Measurements from ENCODE around the gene MYO5B. TPM values are rescaled to one million over a fixed set of nuclear protein-coding genes. Genes with fewer than 3 reads are reported as not detected.
"Not testable (repeated sequence)": the region's sequence is repeated elsewhere in the genome, so short reads cannot be mapped to it uniquely, and the experiment has no call there.

The MYO5B gene
- total and polyA plus RNA-seq, 2 of the 4 experiments (the other 2 are of a cell fraction) = 0.24 to 0.54 TPM

DNA sequence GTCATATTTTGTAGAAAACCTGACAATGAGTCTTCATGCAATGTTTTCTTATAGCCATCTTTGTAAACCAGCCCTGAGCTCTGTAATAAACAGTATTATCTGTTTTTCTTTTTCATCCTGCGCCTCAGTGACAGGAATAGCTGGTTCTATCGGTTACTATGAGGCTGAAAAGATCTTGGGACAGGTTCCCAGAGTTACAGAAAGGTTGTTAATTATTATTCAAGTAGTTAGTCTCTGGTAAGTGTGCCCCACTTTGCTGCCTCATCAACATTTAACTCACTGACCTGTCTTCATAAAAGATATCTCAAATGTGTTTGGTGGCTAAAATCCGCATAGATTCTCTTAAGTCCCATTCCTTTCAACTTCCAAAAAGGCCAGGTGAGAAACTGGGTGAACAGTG is 400.2 kb downstream of the MYO5B start:
- Histone ChIP-seq H2BK20ac (ENCODE audit: low read depth, low read length) (no peak overlapping the region), H3K56ac (ENCODE audit: extremely low read depth, insufficient read depth, low read length) (no peak overlapping the region), H3K9ac (ENCODE audit: low read depth, low read length) (no peak overlapping the region), H2AK9ac (replicated peaks; ENCODE audit: low read depth, low read length, poor library complexity) (no peak overlapping the region), H3K4me1 (ENCODE audit: control insufficient read depth, insufficient read depth, low read length) (no peaks in the 10 kb centered on the region), H4K5ac (ENCODE audit: low read depth, low read length) (no peak overlapping the region), H3K27ac (ENCODE audit: insufficient read depth, low read length) (no peak overlapping the region), H3K4ac (ENCODE audit: low read depth, low read length) (no peak overlapping the region), H2BK120ac (ENCODE audit: low read depth, low read length) (no peak overlapping the region), H4K91ac (ENCODE audit: insufficient read depth, low read depth, low read length) (no peak overlapping the region), H3K14ac (replicated peaks; ENCODE audit: low read depth, low read length) (no peak overlapping the region), H4K8ac (ENCODE audit: low read depth in 2 of 2, low read length in 2 of 2) (no peak overlapping the region), H4K20me1 (ENCODE audit: insufficient read depth, low read length) (no peaks in the 10 kb centered on the region), H3K27me3 (ENCODE audit: control insufficient read depth, insufficient read depth, low read length) (no peaks in the 10 kb centered on the region), H3K18ac (ENCODE audit: low read depth, low read length) (no peak overlapping the region), H3K9me1 (ENCODE audit: insufficient read depth, low read length) (no peaks in the 10 kb centered on the region), H3K79me1 (ENCODE audit: low read depth in 1 of 2, low read length in 2 of 2) (0 out of 4 replicates have a peak, but pooled peaks cover 0 to 3% of the 10 kb centered on the region in 2 experiments), H3K4me2 (ENCODE audit: low read depth, low read length) (no peak overlapping the region), H3K9me3 (ENCODE audit: control insufficient read depth, insufficient read depth, low read length) (no peaks in the 10 kb centered on the region), H3K23ac (ENCODE audit: low read depth, low read length) (no peak overlapping the region), H2AFZ (replicated peaks; ENCODE audit: low read length, poor library complexity) (no peak overlapping the region), H2BK5ac (ENCODE audit: low read depth, low read length, poor library complexity, severe bottlenecking) (no peak overlapping the region), H3K4me3 (ENCODE audit: insufficient read depth, low read depth, low read length) (no peak overlapping the region), H3K36me3 (ENCODE audit: control insufficient read depth, insufficient read depth, low read length) (peaks cover 18% of the 10 kb centered on the region), H2AK5ac (ENCODE audit: low read depth, low read length) (no peak overlapping the region), H2BK15ac (ENCODE audit: low read depth, low read length) (no peak overlapping the region)
- ATAC-seq (ENCODE audit: low read depth) = no peak
- CTCF ChIA-PET = interaction anchor here (0.6 kb wide), 1 partner anchor 39 kb away, joined by 7 read pairs; no protein-coding TSS in a partner anchor
- POLR2A ChIA-PET (ENCODE audit: unreplicated experiment) = no interaction called here
- TF ChIP-seq RCOR1 (IDR thresholded peaks at IDR 0.05; ENCODE audit: insufficient replicate concordance, low read length) (no peak), MAZ (IDR thresholded peaks at IDR 0.05; ENCODE audit: borderline replicate concordance, low read depth, low read length) (no peak), RFX5 (IDR thresholded peaks at IDR 0.05; ENCODE audit: low read depth, low read length) (no peak), MAFK (IDR thresholded peaks at IDR 0.05; ENCODE audit: low read depth, low read length) (no peak)
- BruUV-seq (replicated peaks) = no TSS peak
- in situ Hi-C loops (cut with MboI; ENCODE audit: low sequenced_read_pairs) (no loop called here), intact Hi-C loops (cut with micrococcal nuclease) (no loop called here), dilution Hi-C loops (cut with HindIII; ENCODE audit: low sequenced_read_pairs, unreplicated experiment) (no loop called here)
- WGBS, 2 experiments (ENCODE audit: extremely low coverage in 2 of 2, insufficient read length in 1 of 2) = no CpG with 5 or more reads among the region's 3 CpGs
- DNase-seq = no peak

DNA sequence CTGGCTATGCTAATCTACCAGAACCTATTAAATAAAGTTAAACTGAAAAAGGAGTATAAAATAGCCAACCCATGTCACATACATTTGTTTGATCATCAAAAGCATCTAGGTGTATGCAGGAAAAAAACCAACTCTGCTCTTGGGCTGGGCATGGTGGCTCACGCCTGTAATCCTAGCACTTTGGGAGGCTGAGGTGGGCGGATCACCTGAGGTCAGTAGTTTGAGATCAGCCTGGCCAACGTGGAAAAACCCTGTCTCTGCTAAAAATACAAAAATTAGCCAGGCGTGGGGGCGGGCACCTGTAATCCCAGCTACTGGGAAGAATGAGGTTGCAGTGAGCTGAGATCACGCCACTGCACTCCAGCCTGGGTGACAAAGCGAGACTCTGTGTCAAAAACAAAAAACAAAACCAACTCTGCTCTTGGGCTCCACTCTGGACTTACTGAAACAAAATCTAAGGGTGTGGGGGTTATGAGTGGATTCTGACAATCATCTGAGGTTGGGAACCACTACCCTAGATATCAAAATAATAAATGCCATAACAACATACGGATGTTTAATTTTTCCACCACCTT is 405.3 kb downstream of the MYO5B start:
- H4K8ac ChIP-seq (ENCODE audit: low read depth in 2 of 2, low read length in 2 of 2); H2AK9ac ChIP-seq (replicated peaks; ENCODE audit: low read depth, low read length, poor library complexity); H3K14ac ChIP-seq (replicated peaks; ENCODE audit: low read depth, low read length); H4K91ac ChIP-seq (ENCODE audit: insufficient read depth, low read depth, low read length); H3K4ac ChIP-seq (ENCODE audit: low read depth, low read length); H3K23ac ChIP-seq (ENCODE audit: low read depth, low read length); intact Hi-C loops (cut with micrococcal nuclease); H2AK5ac ChIP-seq (ENCODE audit: low read depth, low read length); H2AFZ ChIP-seq (replicated peaks; ENCODE audit: low read length, poor library complexity); H2BK20ac ChIP-seq (ENCODE audit: low read depth, low read length); H4K5ac ChIP-seq (ENCODE audit: low read depth, low read length); in situ Hi-C loops (cut with MboI; ENCODE audit: low sequenced_read_pairs); H3K56ac ChIP-seq (ENCODE audit: extremely low read depth, insufficient read depth, low read length); DNase-seq; H2BK120ac ChIP-seq (ENCODE audit: low read depth, low read length); H2BK5ac ChIP-seq (ENCODE audit: low read depth, low read length, poor library complexity, severe bottlenecking); H3K9ac ChIP-seq (ENCODE audit: low read depth, low read length); H3K79me1 ChIP-seq (ENCODE audit: low read depth in 1 of 2, low read length in 2 of 2); ATAC-seq (ENCODE audit: low read depth); H2BK15ac ChIP-seq (ENCODE audit: low read depth, low read length); H3K4me3 ChIP-seq (ENCODE audit: insufficient read depth, low read depth, low read length); CTCF ChIA-PET; H3K9me1 ChIP-seq (ENCODE audit: insufficient read depth, low read length); H3K27me3 ChIP-seq (ENCODE audit: control insufficient read depth, insufficient read depth, low read length); H3K18ac ChIP-seq (ENCODE audit: low read depth, low read length); BruUV-seq (replicated peaks); H3K4me1 ChIP-seq (ENCODE audit: control insufficient read depth, insufficient read depth, low read length); H3K27ac ChIP-seq (ENCODE audit: insufficient read depth, low read length); POLR2A ChIA-PET (ENCODE audit: unreplicated experiment); H4K20me1 ChIP-seq (ENCODE audit: insufficient read depth, low read length); dilution Hi-C loops (cut with HindIII; ENCODE audit: low sequenced_read_pairs, unreplicated experiment); H3K4me2 ChIP-seq (ENCODE audit: low read depth, low read length); H3K9me3 ChIP-seq (ENCODE audit: control insufficient read depth, insufficient read depth, low read length): not testable (repeated sequence)
- H3K36me3 ChIP-seq (ENCODE audit: control insufficient read depth, insufficient read depth, low read length) = peaks cover 25% of the 10 kb centered on the region
- no CpG with 5 or more reads among the region's 8 CpGs for WGBS, 2 experiments (ENCODE audit: extremely low coverage in 2 of 2, insufficient read length in 1 of 2)

Data from IMR-90 (cell line).